ENCODE results near the gene EIF2S3.
"Not testable (repeated sequence)": the region's sequence is repeated elsewhere in the genome, so short reads cannot be mapped to it uniquely, and the experiment has no call there.

The EIF2S3 gene

DNA sequence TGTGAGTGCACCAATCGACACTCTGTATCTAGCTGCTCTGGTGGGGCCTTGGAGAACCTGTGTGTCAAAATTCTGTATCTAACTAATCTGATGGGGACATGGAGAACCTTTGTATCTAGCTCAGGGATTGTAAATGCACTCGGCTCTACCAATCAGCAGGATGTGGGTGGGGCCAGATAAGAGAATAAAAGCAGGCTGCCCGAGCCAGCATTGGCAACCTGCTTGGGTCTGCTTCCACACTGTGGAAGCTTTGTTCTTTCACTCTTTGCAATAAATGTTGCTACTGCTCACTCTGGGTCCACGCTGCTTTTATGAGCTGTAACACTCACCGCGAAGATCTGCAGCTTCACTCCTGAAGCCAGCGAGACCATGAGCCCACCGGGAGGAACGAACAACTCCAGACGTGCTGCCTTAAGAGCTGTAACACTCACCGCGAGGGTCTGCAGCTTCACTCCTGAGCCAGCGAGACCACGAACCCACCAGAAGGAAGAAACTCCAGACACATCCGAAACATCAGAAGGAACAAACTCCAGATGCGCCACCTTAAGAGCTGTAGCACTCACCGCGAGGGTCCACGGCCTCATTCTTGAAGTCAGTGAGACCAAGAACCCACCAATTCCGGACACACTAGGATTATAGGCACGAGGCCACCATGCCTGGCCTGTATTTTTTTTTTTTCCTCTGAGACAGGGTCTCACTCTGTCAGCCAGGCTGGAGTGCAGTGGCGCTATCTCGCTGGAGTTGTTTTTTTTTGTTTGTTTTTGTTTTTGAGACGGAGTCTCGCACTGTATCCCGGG lies 4.0 kb upstream of the EIF2S3 start:
- not testable (repeated sequence) for FAIRE-seq

DNA sequence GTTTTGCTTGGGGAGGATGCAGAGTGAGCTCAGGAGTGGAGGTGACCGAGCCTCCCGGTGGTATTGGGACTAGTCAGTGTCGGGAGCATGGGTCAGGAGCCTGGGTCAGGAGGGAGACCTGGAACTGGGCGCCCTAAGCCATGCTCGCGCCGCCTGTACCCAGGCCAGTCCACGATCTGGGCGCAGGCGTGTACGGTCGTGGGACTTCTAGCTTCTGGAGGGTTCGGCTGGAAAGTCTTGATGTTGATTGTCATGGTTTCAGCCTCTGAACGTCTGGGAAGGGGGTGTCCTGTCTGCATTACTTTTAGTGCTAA lies 244 bp downstream of the EIF2S3 start:
- no peak for FAIRE-seq

DNA sequence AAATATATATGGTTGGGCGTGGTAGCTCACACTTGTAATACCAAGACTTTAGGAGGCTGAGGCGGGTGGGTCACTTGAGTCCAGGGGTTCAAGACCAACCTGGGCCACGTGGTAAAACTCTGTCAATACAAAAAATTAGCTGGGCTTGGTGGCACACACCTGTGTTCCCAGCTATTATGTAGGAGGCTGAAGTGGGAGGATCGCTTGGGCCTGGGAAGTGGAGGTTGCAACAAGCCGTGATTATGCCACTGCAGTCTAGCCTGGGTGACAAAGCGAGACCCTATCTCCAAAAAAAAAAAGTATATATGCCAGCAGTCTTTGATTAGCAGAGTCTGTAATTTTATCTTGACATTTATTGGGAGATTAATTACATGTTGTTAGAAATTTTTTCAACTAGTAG lies 8.7 kb downstream of the EIF2S3 start:
- FAIRE-seq: no peak

DNA sequence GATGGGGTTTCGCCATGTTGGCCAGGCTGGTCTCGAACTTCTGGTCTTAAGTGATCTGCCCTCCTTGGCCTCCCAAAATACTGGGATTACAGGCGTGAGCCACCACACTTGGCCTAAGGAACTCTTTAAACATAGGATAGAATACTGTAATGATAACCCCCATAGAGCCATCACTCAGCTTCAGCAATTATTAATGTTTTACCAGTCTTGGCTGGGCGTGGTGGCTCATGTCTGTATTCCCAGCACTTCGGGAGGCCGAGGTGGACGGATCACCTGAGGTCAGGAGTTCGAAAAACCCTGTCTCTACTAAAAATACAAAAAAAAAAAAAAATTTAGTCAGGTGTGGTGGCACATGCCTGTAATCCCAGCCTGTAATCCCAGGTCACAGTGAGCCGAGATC lies 15.1 kb downstream of the EIF2S3 start:
- FAIRE-seq: no peak

GRCh38 chrX:24079411-24079810 lies 24.7 kb downstream of the EIF2S3 start:
- FAIRE-seq: no peak

DNA sequence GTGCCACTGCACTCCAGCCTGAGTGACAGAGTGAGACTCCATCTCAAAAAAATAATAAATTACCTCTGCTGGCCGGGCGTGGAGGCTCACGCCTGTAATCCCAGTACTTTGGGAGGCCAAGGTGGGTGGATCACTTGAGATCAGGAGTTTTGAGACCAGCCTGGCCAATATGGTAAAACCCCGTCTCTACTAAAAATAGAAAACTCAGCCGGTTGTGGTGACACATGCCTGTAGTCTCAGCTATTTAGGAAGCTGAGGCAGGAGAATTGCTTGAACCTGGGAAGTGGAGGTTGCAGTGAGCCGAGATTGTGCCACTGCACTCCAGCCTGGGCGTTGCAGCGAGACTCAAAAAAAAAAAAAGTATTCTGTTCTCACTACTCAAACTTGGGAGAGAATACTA lies 25.5 kb downstream of the EIF2S3 start:
- not testable (repeated sequence) for FAIRE-seq

- FAIRE-seq: no peak
Measured at GRCh38 chrX:24080704-24081103, 25.9 kb downstream of the EIF2S3 start.

DNA sequence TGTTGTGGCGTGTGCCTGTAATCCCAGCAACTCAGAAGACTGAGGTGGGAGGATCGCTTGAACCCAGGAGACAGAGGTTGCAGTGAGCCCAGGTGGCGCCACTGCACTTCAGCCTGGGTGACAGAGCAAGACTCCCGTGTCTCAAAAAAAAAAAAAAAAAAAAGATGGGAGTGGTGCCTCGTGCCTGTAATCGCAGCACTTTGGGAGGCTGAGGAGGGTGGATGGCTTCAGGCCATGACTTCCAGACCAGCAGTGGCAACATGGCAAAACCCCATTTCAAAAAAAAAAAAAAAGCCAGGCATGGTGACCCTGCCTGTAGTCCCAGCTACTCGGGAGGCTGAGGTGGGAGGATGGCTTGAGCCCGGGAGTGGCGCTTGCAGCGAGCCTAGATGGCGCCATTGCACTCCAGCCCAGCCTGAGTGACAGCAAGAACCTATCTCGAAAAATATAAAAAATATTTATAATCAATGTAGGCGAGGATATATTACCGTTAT lies 27.0 kb downstream of the EIF2S3 start:
- FAIRE-seq: peak; percentile 69

DNA sequence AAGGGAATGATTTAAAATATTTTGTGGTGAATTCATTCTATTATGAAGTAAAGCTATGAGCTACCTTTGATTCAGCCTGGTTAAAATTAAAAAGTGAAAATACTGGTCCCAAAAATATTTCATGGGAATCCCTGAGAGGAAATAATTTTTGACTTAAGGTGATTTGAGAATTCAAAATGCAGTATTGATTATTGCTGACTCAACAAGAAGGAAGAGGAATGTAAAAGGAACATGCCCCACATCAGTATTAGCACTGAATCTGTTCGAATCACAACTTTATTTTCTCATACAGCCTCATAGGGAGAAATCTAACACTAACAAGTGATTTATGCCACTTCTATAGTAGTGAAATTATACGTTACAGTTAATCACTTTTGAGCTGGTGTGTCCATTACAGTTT lies 27.7 kb downstream of the EIF2S3 start:
- FAIRE-seq: no peak

- peak; percentile 38 for FAIRE-seq
Measured at GRCh38 chrX:24085101-24085500, 30.3 kb downstream of the EIF2S3 start.

- FAIRE-seq: peak; percentile 93
Measured at GRCh38 chrX:24090300-24091200, 35.8 kb downstream of the EIF2S3 start.

DNA sequence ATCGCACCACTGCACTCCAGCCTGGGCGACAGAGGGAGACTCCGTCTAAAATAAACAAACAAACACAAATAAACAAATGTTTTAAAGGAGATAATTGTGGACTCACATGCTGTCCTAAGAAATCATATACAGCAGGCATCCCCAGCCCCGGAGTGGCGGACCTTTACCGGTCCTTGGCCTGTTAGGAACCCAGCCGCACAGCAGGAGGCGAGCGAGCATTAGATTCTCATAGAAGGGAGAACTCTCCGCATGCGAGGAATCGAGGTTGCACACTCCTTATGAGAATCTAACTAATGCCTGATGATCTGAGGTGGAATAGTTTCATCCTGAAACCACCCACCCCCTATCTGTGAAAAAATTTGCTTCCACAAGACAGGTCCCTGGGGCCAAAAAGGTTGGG lies 39.0 kb downstream of the EIF2S3 start:
- no peak for FAIRE-seq

DNA sequence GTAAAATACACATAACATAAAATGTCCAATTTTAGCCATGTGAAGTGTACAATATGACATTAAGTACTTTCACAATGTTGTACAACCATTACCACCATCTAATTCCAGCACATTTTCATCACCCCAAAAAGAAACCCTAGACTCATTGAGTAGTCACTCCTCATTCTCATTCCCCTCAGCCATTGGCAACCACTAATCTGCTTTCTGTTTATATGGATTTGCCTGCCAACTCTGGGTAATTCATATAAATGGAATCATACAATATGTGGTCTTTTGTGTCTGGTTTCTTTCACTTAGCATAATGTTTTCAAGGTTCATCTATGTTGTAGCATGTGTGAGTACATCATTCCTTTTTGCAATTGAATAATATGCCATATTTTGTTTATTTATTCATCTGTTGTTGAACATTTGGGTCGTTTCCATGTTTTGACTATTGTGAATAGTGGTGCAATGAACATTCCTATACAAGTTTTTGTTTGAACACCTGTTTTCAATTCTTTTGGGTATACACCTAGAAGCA lies 43.0 kb downstream of the EIF2S3 start:
- FAIRE-seq: no peak

GRCh38 chrX:24098932-24099331 lies 44.2 kb downstream of the EIF2S3 start:
- no peak for FAIRE-seq

- FAIRE-seq: no peak
Measured at GRCh38 chrX:24099394-24099793, 44.6 kb downstream of the EIF2S3 start.

GRCh38 chrX:24100713-24101112 lies 46.0 kb downstream of the EIF2S3 start:
- FAIRE-seq: no peak

DNA sequence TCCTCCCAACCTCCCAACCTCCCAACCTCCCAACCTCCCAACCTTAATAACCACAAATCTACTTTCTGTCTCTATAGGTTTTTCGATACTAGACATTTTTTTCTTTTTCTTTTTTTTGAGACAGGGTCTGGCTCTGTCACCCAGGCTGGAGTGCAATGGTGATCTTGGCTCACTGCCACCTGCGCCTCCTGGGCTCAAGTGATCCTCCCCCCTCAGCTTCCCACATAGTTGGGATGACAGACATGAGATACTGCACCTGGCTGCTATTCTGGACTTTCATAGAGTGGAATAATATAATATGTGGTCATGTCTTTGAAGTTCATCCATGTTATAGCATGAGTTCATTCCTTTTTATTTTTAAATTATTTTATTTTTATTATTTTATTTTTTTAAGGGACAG lies 55.3 kb downstream of the EIF2S3 start:
- FAIRE-seq: no peak

- FAIRE-seq: no peak
Measured at GRCh38 chrX:24113181-24113580, 58.4 kb downstream of the EIF2S3 start.

DNA sequence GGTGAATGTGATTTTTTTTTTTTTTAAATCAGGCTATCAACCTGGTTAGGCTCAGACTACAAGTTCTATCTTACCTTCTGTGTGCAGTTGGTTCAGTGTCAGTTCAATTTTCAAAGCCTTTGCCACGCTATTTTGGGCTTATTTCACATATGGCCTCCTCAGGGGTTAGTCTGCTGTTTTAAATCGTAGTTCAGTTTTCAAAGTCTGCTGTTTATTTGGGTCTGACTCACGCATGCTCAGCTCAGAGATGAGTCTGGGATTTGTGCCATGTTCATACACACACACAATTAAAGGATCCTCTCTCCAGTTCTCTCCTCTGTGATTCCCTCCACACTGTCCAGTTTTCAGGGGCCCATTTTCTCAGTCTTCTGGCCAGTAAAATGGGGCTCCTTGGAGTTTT lies 62.5 kb downstream of the EIF2S3 start:
- FAIRE-seq: no peak

GRCh38 chrX:24124244-24124799 lies 69.6 kb downstream of the EIF2S3 start:
- no peak for FAIRE-seq

DNA sequence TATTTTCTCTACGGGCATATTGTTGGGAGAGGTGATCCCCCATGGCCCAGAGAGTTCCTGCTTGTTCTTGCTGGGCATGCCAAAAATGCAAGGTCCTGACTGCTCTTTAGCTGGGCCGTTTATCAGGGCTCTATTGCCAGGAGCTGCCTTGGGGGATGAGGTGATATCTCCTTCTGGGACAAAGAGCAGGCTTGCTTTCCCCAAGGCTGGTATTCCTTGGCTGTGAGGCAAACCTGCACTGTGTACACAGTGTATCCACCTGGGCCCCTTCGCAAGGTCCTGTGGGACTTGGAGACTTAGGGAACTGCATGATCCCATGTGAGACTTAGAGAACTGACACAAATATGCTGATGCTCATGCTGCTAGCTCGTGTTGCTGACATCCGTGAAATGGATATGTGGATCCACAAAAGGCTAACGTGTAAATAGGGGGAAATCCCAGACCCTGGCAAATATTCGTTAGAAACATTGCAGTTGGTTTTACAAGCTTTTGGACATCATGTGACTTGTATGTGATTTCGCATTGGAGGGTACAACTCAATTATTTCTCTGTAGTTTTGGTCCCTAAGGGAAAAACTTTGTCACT lies 70.4 kb downstream of the EIF2S3 start:
- FAIRE-seq: no peak

All from TTC549 (cell line).